ENCODE measurements around the gene UBA3.

GRCh38 chr3:69082805-69083204, 2.6 kb upstream of the UBA3 start:
- peak; percentile 69 for TF ChIP-seq SP1 (IDR thresholded peaks at IDR 0.05; ENCODE audit: low read depth, low read length)
- peak; percentile 75; the same call in 1 of the 2 replicates for TF ChIP-seq MTA3 (IDR thresholded peaks at IDR 0.05; ENCODE audit: borderline replicate concordance, low read length)
- no peak for TF ChIP-seq CTCF (IDR thresholded peaks at IDR 0.05 in 2 of 3, conservative IDR thresholded peaks at IDR 0.05 in 1 of 3; ENCODE audit: control insufficient read depth in 2 of 3, extremely low read depth in 1 of 3, insufficient read depth in 1 of 3, low read depth in 3 of 3, low read length in 3 of 3)
- TF ChIP-seq MYC (IDR thresholded peaks at IDR 0.05; ENCODE audit: insufficient read depth, insufficient read length, insufficient replicate concordance, low read length, severe bottlenecking), result no peak
- peak; percentile 72; the same call in 1 of the 2 replicates for TF ChIP-seq TAF1 (IDR thresholded peaks at IDR 0.05; ENCODE audit: borderline replicate concordance, low read depth, low read length)
- peak; percentile 37 for TF ChIP-seq SMAD1 (IDR thresholded peaks at IDR 0.05; ENCODE audit: low read depth, partially characterized antibody)
- TF ChIP-seq USF1 (IDR thresholded peaks at IDR 0.05; ENCODE audit: borderline replicate concordance, extremely low read length, insufficient read depth, low read depth, low read length), result no peak
- TF ChIP-seq ATF2 (IDR thresholded peaks at IDR 0.05; ENCODE audit: low read length), result peak; percentile 77
- no peak for TF ChIP-seq EZH2 (IDR thresholded peaks at IDR 0.05; ENCODE audit: borderline replicate concordance, control insufficient read depth, low read depth, low read length)
- no peak for TF ChIP-seq ZNF217 (IDR thresholded peaks at IDR 0.05)
- TF ChIP-seq SIN3A (IDR thresholded peaks at IDR 0.05; ENCODE audit: low read depth, low read length), result no peak
- peak; percentile 88 for TF ChIP-seq BCL11A (IDR thresholded peaks at IDR 0.05; ENCODE audit: low read depth, low read length)
- TF ChIP-seq MAX (IDR thresholded peaks at IDR 0.05; ENCODE audit: low read depth, low read length), result peak; percentile 26; the same call in 1 of the 2 replicates
- TF ChIP-seq POLR2A (IDR thresholded peaks at IDR 0.05; ENCODE audit: low read depth, low read length), result peak; percentile 37; the same call in 1 of the 2 replicates
